GM21447 (cell line): ENCODE data around the gene GPD1.
"Not testable (repeated sequence)": the region's sequence is repeated elsewhere in the genome, so short reads cannot be mapped to it uniquely, and the experiment has no call there.

Experiments used
- ATAC-seq: cut with Tn5 transposase; IDR thresholded peaks from one replicate; pipeline ENCODE4 v1.9.1; 2021; ENCODE audit not compliant: unreplicated experiment

GPD1 gene

DNA sequence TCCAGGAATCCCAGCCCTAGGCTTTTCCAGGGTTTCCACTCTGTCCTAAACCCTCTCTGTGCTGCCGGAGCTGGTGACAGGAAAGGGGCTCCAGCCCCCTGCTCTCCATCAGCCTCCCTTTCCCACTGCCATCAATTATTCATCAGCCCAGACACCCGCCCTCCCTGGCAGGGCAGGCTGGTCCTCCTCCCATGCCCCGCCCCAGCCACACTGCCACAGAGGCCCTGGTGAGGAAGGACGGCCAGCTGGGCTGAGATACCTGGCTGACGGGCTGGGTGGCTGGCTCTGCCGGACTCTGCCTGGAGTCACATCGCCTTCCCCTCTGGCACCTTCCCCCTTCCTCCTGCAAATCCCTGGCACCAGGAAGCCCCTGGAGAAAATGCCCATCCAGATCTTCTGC, 30.6 kb upstream of the GPD1 start:
- ATAC-seq, result no peak

DNA sequence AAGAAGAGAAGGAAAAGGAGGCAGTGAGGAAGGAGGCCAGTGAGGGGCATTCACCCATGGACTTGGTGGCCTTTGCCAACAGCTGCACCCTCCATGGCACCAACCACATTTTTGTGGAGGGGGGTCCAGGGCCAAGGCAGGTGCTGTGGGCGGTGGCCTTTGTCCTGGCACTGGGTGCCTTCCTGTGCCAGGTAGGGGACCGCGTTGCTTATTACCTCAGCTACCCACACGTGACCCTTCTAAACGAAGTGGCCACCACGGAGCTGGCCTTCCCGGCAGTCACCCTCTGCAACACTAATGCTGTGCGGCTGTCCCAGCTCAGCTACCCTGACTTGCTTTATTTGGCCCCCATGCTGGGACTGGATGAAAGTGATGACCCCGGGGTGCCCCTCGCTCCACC, 30.1 kb upstream of the GPD1 start:
- no peak for ATAC-seq

DNA sequence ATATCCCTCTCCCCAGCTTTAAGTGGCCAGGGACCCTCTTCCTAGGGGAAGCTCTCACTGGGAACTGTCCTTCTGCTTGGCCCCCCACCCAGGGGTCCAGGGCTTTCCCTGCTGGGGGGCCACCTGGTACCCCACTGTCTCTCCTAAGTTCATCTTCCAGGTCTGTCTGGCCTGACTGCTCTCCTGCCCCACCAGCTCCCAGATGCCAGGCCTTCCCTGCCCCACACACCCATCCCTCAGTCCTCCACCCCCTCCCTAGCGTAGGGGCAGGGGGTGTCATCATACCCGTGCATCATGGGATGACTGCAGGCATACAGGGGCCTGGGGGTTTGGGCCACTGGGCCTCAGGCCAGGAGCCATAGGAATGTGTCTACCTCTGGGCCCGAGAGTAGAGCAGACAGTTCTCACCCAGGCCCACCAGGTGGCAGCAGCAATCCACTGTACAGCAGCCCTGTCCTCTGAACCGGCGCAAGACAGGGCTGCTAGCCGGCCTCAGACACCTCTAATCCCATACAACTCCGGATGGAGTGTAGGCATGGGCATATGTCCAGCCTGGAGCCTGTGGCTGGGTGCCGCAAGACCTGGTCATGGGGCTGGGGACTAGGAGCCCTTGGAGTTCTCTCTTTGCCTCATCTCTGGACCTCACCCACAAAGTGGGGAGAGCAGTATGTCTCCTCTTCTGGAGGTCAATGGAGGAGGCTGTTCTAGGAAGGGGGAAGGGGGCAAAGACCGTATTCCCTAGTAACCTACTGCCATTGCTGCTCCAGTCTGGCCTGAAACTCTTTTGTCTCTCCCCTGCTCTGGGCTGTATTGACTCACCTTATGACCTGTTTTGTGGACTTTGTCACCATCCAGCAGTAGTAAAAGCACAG, 28.6 kb upstream of the GPD1 start:
- ATAC-seq, result peak; percentile 90

DNA sequence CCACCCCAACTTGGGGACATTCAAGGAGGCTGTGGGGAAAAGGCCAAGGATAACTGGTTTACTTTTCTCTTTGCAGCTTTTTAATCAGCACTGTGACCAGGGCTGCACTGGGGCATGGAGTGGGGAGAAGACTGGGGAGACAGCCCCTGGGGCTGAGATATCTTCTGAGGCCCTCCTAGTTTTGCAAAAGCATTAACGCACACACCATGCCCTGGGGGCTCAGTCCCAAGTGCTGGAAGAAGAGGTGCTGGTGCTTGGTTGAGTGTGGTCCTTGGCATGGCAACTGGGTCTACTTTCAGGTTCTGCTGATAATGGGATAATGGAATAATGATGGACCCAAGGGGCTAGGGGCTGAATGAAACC, 28.0 kb upstream of the GPD1 start:
- ATAC-seq, result no peak

DNA sequence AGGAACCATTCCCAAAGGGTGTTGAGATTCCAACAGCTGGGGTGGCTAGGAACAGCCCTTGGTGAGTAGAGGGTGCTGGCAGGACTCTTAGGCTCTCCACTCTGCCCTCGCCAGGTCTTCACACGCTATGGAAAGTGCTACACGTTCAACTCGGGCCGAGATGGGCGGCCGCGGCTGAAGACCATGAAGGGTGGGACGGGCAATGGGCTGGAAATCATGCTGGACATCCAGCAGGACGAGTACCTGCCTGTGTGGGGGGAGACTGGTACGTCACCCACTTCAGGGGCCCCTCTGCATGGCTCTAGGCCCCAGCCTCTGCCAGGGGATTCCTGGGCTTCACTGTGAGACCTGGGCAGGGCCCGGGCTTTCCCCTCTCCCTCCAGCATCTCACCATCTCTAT, 26.7 kb upstream of the GPD1 start:
- no peak for ATAC-seq

DNA sequence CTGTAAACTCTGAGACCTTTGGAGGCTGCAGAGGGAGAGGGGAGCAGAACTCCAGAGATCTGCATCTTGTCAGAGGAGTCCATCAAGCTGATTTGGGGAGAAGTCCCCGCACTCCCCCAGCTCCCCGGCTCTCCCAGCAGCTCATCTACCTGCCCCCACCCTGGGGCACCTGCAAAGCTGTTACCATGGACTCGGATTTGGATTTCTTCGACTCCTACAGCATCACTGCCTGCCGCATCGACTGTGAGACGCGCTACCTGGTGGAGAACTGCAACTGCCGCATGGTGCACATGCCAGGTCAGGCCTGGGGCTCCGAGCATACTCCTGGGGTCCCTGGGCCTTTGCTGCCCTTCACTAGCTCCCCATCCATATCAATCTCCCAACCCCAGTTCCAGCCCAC, 25.5 kb upstream of the GPD1 start:
- ATAC-seq, result no peak

DNA sequence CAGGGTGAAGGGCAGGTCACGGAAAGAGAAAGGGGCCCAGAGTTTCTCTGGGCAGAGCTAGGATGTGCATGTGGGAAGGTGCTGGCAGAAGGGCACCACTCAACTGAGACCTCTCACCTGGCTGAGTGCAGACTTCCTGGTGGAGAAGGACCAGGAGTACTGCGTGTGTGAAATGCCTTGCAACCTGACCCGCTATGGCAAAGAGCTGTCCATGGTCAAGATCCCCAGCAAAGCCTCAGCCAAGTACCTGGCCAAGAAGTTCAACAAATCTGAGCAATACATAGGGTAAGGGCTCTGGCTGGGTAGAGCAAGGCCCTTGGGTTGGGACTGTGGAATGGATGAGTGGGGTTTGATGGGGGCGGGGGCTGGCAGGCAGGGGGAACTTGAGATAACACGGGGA, 24.0 kb upstream of the GPD1 start:
- no peak for ATAC-seq

DNA sequence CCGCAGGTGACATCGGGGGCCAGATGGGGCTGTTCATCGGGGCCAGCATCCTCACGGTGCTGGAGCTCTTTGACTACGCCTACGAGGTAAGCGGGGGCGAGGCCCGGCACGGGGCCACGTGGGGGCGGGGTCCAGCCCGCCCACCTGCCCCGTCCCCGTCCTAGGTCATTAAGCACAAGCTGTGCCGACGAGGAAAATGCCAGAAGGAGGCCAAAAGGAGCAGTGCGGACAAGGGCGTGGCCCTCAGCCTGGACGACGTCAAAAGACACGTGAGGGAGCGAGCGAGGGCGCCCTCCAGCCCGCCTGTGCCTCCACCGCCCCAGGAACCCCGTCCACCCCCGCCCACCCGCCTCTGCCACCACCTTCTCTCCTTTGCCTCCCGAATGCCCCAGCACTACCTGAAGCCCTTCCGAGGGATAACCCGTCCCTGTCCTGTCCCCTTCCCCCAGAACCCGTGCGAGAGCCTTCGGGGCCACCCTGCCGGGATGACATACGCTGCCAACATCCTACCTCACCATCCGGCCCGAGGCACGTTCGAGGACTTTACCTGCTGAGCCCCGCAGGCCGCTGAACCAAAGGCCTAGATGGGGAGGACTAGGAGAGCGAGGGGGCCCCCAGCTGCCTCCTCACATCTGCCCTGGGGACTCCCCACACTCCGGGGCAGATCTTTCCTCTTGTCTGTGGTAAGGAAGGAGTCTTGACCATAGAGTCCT, 22.6 kb upstream of the GPD1 start:
- no peak for ATAC-seq

DNA sequence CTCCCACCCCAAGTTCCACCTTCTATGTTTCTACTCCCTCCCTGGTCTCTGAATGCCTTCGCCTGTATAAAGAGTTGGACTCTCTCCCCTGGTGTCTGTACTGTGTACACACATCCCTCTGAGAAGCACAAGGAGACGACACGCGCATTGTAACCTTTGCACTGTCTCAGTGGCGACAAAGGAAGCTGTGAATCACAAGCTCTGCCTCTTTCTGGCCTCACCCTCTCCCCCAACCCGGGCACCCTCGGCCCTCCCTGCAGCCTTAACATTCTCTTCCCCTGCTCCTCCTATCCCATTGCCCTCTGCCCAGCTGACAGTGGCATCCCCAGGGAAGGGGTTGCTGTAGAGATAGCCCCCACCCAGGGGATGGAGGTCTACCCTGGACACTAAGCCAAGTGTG, 21.2 kb upstream of the GPD1 start:
- no peak for ATAC-seq

DNA sequence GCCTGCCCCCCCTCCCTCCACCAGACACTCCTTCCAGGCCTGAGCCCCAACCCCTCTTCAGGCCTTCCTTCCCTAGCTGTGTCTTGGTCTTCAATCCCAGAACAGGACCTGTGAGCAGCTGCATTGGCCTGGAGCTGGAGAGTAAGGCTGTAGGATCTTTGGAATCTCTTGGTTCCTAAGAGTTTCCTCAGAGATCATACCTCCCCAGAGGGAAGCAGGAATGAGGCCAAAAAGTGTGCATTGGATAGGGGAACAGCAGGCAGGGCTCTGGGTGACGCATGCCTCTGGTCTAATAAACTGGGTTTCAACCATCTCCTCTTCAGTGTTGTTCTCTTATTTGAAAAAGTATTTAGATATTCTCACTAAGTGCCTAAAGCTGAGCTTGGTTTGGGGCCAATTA, 20.5 kb upstream of the GPD1 start:
- no peak for ATAC-seq

DNA sequence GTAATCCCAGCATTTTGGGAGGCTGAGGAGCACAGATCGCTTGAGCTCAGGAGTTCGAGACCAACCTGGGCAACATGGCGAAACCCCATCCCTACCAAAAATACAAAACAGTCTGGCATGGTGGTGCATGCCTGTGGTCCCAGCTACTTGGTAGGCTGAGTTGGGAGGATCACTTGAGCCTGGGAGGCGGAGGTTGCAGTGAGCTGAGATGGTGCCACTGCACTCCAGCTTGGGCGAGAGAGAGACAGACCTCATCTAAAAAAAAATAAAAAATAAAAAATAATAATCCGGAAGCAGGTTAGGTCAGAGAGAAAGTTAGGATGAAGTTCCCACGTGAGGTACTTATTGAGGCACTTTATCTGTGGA, 19.4 kb upstream of the GPD1 start:
- ATAC-seq, result not testable (repeated sequence)

DNA sequence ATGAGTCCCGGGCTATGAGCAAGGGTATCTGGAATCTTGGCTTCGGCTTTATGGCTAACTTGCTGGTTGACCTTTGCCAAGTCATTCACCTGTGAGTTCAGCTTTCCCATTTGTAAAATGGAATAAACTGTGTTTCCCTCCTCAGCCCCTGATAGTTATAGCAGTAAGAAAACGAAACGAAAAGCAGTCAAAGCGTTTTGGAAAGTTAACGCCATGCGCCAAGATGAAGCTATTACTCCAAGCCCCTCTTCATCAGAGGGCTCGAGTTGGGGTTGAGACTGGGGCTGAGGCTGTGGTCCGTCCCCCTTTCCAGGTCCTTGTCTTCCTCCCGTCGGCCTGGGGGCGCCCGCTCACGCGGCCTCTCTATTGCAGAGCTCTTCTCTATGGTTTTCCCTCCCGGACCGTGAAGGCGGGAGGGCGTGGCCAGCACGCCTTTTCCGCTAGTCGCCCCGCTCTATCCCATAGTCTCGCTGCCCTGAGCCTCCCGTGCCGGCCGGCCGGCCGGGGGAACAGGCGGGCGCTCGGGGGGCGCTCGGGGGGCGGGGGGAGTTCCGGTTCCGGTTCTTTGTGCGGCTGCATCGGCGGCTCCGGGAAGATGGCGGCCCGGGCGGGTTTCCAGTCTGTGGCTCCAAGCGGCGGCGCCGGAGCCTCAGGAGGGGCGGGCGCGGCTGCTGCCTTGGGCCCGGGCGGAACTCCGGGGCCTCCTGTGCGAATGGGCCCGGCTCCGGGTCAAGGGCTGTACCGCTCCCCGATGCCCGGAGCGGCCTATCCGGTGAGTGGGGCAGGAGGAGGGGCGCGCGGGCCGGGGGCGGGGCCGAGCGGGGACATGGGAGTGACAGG, 18.8 kb upstream of the GPD1 start, which contains the start of gene SMARCD1:
Gene SMARCD1, plus strand, starts transcription at position 568 of the 840 bp plus-strand sequence. Its CDS starts 28 bp downstream, at position 596.
- ATAC-seq, result peak; percentile 80

DNA sequence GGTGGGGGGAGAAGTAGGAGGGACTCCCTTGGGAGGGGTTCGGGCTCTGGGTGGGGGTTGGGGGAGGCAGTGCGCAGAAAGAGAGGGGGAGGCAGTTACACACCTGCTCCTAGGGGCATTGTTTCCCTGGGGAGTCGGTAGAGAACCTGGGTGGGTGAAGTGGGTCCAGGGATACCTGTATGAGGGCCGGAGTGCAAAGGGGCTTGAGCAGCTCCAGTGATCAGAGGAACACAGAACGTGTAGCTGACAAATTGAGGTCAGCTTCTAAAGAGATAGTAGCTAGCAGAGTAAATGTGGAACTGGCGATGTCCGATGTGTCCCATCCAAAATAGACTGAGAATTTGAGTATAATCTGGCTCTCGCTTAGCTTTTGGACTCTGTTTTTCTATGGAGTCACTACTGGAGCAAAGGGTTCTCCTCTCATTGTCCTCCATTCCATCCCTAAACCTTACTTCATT, 18.2 kb upstream of the GPD1 start:
- no peak for ATAC-seq

DNA sequence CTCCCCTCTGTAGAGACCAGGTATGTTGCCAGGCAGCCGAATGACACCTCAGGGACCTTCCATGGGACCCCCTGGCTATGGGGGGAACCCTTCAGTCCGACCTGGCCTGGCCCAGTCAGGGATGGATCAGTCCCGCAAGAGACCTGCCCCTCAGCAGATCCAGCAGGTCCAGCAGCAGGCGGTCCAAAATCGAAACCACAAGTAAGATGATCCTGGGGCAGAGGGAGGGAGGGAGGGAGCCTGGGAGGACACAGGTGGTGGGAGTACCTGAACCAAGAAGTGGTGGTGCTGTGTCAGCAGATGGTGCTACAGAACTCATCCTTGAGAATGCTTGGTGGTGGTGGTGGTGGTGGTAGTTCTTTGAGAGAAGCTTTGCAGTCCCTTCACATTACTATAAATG, 17.7 kb upstream of the GPD1 start:
- no peak for ATAC-seq

DNA sequence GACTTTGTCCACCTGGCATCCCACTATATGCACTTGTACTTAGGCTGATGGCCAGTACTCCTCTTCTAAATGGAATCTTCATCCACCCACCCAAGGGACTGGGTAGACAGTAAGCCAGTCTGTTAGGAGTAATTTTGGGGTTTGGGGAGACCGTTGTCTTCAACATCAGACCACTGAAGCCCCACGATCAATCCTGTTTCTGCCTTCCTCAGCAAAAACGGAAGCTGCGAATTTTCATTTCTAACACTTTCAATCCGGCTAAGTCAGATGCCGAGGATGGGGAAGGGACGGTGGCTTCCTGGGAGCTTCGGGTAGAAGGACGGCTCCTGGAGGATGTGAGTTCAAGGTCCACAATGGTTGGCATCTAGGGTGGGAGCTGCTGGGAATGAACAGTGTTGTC, 16.7 kb upstream of the GPD1 start:
- ATAC-seq, result no peak

DNA sequence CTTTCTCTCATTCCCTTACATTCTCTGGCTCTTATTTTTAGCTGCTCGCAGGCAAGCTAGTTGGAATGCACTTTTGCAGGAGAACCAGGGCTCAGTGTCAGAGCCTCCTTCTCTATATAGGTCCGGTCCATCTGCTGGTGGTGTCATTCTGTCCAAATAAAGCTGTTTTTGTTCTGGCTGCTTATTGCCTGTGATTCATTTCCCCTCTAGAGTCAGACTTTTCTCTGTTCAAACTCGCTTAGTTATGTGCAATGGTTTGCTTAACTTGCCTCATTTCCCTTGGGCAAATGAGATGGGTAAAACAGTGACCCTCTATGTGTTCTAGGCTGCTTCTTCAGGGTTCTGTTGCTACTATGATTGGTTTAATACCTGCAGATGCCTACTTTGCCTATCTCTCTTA, 15.8 kb upstream of the GPD1 start:
- no peak for ATAC-seq

DNA sequence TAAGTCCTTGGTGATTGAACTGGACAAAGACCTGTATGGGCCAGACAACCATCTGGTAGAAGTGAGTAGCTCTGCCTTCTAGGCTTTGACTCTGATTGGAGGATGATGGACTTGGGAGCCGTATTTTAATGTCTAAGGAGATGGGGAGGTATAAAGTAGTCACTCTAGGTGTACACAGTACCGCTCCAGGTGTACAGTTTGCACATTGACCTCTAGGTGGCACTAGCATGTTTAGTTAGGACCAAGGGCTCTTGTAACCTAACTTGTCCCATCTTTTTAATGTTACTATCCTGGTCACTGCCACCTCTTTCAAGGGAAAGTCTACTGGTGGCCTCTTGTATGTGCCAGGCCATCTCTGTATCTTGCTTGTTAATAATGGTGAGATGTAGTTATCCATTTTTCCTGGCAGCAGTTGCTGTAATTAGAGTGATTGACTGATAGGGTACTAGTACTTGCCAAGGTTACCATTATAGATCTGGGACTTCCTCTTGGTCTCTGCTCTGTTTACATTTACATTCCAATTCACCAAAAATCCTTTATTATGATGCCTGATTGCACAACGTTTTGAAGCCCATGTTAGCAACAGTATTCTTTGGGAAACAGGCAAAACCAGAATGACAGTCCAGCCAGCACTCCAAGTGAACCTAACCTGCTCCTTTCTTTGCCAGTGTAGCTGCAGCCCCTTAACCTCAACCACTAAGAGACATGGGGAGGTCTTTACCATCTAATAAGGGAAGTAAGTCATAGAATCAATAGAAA, 15.1 kb upstream of the GPD1 start:
- ATAC-seq, result no peak

DNA sequence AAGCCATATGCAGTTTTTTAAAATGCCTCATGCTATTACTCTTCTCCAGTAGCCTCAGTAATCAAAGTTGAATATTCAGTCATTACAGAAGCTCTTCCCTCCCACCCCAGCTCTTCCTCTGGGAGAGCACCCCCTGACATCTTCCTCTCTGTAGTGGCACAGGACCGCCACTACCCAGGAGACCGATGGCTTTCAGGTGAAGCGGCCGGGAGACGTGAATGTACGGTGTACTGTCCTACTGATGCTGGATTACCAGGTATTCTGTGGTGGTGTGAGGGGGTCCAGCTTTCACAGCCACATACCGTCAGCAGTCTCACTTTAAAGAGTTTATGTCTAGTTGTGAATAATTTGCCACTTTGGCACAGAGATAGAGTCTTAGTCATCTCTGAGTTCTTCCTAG, 14.1 kb upstream of the GPD1 start:
- ATAC-seq, result no peak

DNA sequence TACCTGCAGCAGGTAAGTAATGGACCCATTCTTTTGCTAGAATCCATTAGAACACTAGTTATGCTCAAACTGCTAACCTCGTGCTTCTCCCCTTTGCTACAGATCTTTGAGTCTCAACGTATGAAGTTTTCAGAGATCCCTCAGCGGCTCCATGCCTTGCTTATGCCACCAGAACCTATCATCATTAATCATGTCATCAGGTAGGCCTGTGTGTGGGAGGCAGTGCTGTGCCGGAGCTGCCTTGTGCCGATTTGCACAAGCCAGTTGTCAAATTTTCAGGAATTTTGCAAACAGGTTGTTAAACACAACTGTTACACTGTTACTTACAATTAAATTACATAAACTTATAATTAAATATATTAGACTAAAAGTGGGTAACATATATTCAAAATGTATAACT, 13.4 kb upstream of the GPD1 start:
- no peak for ATAC-seq

DNA sequence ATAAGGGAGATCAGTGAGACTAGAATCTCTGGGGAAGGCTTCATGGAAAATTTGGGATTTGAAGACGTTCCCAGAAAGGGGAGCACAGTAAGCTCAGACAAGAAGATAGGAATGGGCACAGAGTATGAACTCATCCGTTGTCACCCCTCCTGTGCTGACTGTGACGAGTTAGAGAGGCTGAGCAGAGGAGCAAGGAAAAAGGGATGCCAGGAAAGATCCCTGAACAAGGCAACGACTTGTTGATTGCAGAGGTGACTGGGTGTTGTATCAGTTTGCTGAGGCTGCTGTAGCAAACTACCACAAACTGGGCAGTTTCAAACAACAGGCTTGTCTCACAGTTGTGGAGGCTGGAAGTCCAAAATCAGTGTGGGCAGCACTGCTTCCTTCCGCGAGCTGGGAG, 5.9 kb upstream of the GPD1 start:
- no peak for ATAC-seq
